Endothelial cell of umbilical vein (primary cell): ENCODE measurements around the gene AGAP3. TPM values are rescaled to one million over a fixed set of nuclear protein-coding genes. Genes with fewer than 3 reads are reported as not detected.

Experiments used
- BruUV-seq: library from RNA; stranded (reverse); fragments of 400-500 nt; replicated peaks from 2 replicates; lab custom pipeline; 2021; lab: Mats Ljungman, UMichigan
- CTCF ChIA-PET: fragments of 300-600, 350-600 bp; sonication (Branson Sonifier 250); formaldehyde crosslinking; loops from one replicate; lab custom pipeline; 2021; ENCODE audit warnings: antibody characterized with exemption, inconsistent platforms; lab: Charles Lee
- POLR2A ChIA-PET: fragments of 300-600, 350-600 bp; sonication (Branson Sonifier 250); formaldehyde crosslinking; loops from one replicate; lab custom pipeline; 2021; ENCODE audit warnings: antibody characterized with exemption, inconsistent platforms; lab: Charles Lee
- DNase-seq: peaks from one replicate; pipeline ENCODE4 v3.0.0-alpha.2; 2011; ENCODE audit warnings: low read depth, low spot score
- FAIRE-seq: peaks from 2 replicates; lab custom pipeline; 2011; peaks lifted over from hg19 to GRCh38; lab: Jason Lieb, UNC
- H2AFZ ChIP-seq: 2 replicates; pipeline ENCODE4 v1.6.0; 2012; ENCODE audit warnings: low read depth, low read length, control low read depth, inconsistent platforms
- H3K27ac ChIP-seq: 2 replicates; pipeline ENCODE4 v1.5.1; 2011; ENCODE audit warnings: low read depth, mild to moderate bottlenecking, control low read depth, low read length, moderate library complexity; ENCODE audit not compliant: insufficient read depth
- H3K27me3 ChIP-seq, 2 experiments: 2 replicates each; pipeline versions ENCODE4 v1.6.0 to v1.6.1; 2011; ENCODE audit warnings: low read length in 2 of 2, mixed read lengths in 1 of 2; ENCODE audit not compliant: control insufficient read depth in 2 of 2, insufficient read depth in 2 of 2
- H3K36me3 ChIP-seq, 2 experiments: 2 replicates in 1 of 2; 3 replicates in 1 of 2; pipeline ENCODE4 v1.5.1; 2011; ENCODE audit warnings: low read length in 2 of 2, mild to moderate bottlenecking in 1 of 2, moderate library complexity in 1 of 2; ENCODE audit not compliant: control insufficient read depth in 2 of 2, insufficient read depth in 2 of 2; ENCODE audit errors: extremely low read depth in 1 of 2
- H3K4me1 ChIP-seq: 3 replicates; pipeline ENCODE4 v1.5.1; 2011; ENCODE audit warnings: mild to moderate bottlenecking, low read length; ENCODE audit not compliant: control insufficient read depth, insufficient read depth; ENCODE audit errors: extremely low read depth
- H3K4me2 ChIP-seq: 2 replicates; pipeline ENCODE4 v1.6.1; 2011; ENCODE audit warnings: low read length, control low read depth, mixed read lengths; ENCODE audit not compliant: insufficient read depth
- H3K4me3 ChIP-seq, 3 experiments: fragments of 200-600 bp in 1 of 3; sonication (generic), shearing (Covaris generic) in 1 of 3; replicated peaks in 1 of 3; 2 replicates each; pipeline ENCODE4 v1.5.1; 2011 to 2016; ENCODE audit warnings: control low read depth in 3 of 3, low read length in 3 of 3, mild to moderate bottlenecking in 2 of 3, inconsistent platforms in 1 of 3, low read depth in 1 of 3, moderate library complexity in 1 of 3; ENCODE audit not compliant: insufficient read depth in 1 of 3
- H3K79me2 ChIP-seq: 2 replicates; pipeline ENCODE4 v1.6.0; 2012; ENCODE audit warnings: low read length, inconsistent platforms; ENCODE audit not compliant: control insufficient read depth, insufficient read depth
- H3K9ac ChIP-seq: replicated peaks from 2 replicates; pipeline ENCODE3; 2011; ENCODE audit warnings: low read length, control low read depth; ENCODE audit not compliant: insufficient read depth; ENCODE audit errors: extremely low read depth
- H3K9me1 ChIP-seq: replicated peaks from 3 replicates; pipeline ENCODE4 v1.6.0; 2011; ENCODE audit warnings: mild to moderate bottlenecking, low read length; ENCODE audit not compliant: control insufficient read depth, insufficient read depth; ENCODE audit errors: extremely low read depth
- H3K9me3 ChIP-seq: replicated peaks from 2 replicates; pipeline ENCODE4 v1.5.1; 2012; ENCODE audit warnings: low read length, inconsistent platforms; ENCODE audit not compliant: control insufficient read depth, insufficient read depth
- H4K20me1 ChIP-seq: replicated peaks from 2 replicates; pipeline ENCODE3; 2011; ENCODE audit warnings: mild to moderate bottlenecking, low read length; ENCODE audit not compliant: control insufficient read depth, insufficient read depth; ENCODE audit errors: extremely low read depth
- CTCF ChIP-seq, 2 donors: IDR thresholded peaks; 1 replicate in 1 of 2; 2 replicates in 1 of 2; pipeline ENCODE4 v1.5.1; 2011; ENCODE audit warnings: low read length in 2 of 2, mild to moderate bottlenecking in 2 of 2, moderate library complexity in 2 of 2, control low read depth in 1 of 2, inconsistent platforms in 1 of 2, low read depth in 1 of 2; ENCODE audit not compliant: insufficient read depth in 1 of 2; ENCODE audit errors: extremely low read depth in 1 of 2
- EZH2 ChIP-seq: IDR thresholded peaks from 2 replicates; pipeline ENCODE4 v1.6.1; 2012; ENCODE audit warnings: borderline replicate concordance, low read depth, mild to moderate bottlenecking, moderate library complexity, low read length, inconsistent platforms; ENCODE audit not compliant: severe bottlenecking
- FOS ChIP-seq: IDR thresholded peaks from 2 replicates; pipeline ENCODE4 v1.6.1; 2011; ENCODE audit warnings: mild to moderate bottlenecking, low read length, moderate library complexity, borderline replicate concordance; ENCODE audit not compliant: insufficient read depth
- GATA2 ChIP-seq: IDR thresholded peaks from 2 replicates; pipeline ENCODE4 v1.7.0; 2011; ENCODE audit warnings: low read depth, mild to moderate bottlenecking, moderate library complexity, mixed read lengths, low read length; ENCODE audit not compliant: insufficient read length, insufficient read depth
- JUN ChIP-seq: IDR thresholded peaks from 2 replicates; pipeline ENCODE4 v1.6.1; 2011; ENCODE audit warnings: borderline replicate concordance, low read depth; ENCODE audit not compliant: insufficient read length, insufficient read depth
- MAX ChIP-seq: IDR thresholded peaks from 2 replicates; pipeline ENCODE4 v1.6.1; 2011; ENCODE audit not compliant: insufficient read depth, insufficient read length
- MYC ChIP-seq: IDR thresholded peaks from one replicate; pipeline ENCODE4 v1.6.1; 2011; ENCODE audit warnings: mild to moderate bottlenecking, low read depth, low read length
- POLR2A ChIP-seq: IDR thresholded peaks from 2 replicates; pipeline ENCODE4 v1.6.1; 2012; ENCODE audit warnings: low read depth, mild to moderate bottlenecking, control low read depth, low read length
- POLR2AphosphoS5 ChIP-seq: IDR thresholded peaks from 2 replicates; pipeline ENCODE4 v1.6.1; 2012; ENCODE audit warnings: low read depth, mild to moderate bottlenecking, control low read depth, low read length, moderate library complexity; ENCODE audit not compliant: insufficient read depth
- dilution Hi-C: fragments of 300-500 bp; cut with MboI; formaldehyde crosslinking; loops from one replicate; pipeline ENCODE4 v1.15.0; 2019; ENCODE audit warnings: low sequenced_read_pairs; ENCODE audit not compliant: extremely low pct_ligation_motif_present
- intact Hi-C: fragments of 100-400 bp; cut with micrococcal nuclease; formaldehyde crosslinking; loops from one replicate; pipeline ENCODE4 v1.10.0; 2022
- polyA plus RNA-seq, 4 experiments: library from polyadenylated mRNA; depleted of rRNA in 3 of 4; stranded (reverse) in 3 of 4; unstranded in 1 of 4; fragments of >200 nt; gene quantifications; 2 replicates each; pipeline versions ENCODE4 v1.2.1 to v1.2.3, GENCODE V29; 2011 to 2012; ENCODE audit warnings: missing spikeins in 1 of 4
- total RNA-seq: library from RNA; stranded (reverse); gene quantifications from 2 replicates; pipeline ENCODE4 v1.2.3, GENCODE V29; 2021

AGAP3 gene
- total and polyA plus RNA-seq, 2 donors (not counting 3 experiments of a cell fraction or from before 2014, with no cell fraction given) = 171 to 174 TPM

GRCh38 chr7:151175047-151175792, 88.9 kb downstream of the AGAP3 start:
- H3K4me3 ChIP-seq = no peak overlapping the region
- no peak overlapping the region for H3K9ac ChIP-seq
- H3K4me1 ChIP-seq = no peaks in the 10 kb centered on the region
- dilution Hi-C loops (no loop called here), intact Hi-C loops (no loop called here)
- H3K27ac ChIP-seq = no peak overlapping the region
- DNase-seq (no peak), FAIRE-seq (no peak)
- no peak overlapping the region for H3K4me2 ChIP-seq
- H3K9me3 ChIP-seq = no peaks in the 10 kb centered on the region
- H3K27me3 ChIP-seq = peaks cover 4 to 12% of the 10 kb centered on the region in 2 experiments
- H3K79me2 ChIP-seq = no peaks in the 10 kb centered on the region
- H2AFZ ChIP-seq = no peak overlapping the region
- TF ChIP-seq POLR2AphosphoS5 (no peak), MYC (no peak), GATA2 (no peak), EZH2 (no peak), CTCF (IDR thresholded peaks at IDR 0.05; ENCODE audit: extremely low read depth in 1 of 2, insufficient read depth in 1 of 2, low read depth in 1 of 2, low read length in 2 of 2) (no peak), FOS (no peak), MAX (no peak), JUN (no peak), POLR2A (no peak)
- BruUV-seq = no TSS peak
- no peaks in the 10 kb centered on the region for H3K9me1 ChIP-seq
- no peaks in the 10 kb centered on the region for H4K20me1 ChIP-seq
- ChIA-PET POLR2A (no interaction called here), CTCF (interaction anchor here (0.7 to 2.6 kb wide), 3 partner anchors 51 to 212 kb away, joined by 3 to 8 read pairs (median 6); no protein-coding TSS in a partner anchor)
- H3K36me3 ChIP-seq = no peaks in the 10 kb centered on the region
